Measurements from ENCODE around the gene OR2Z1.

The OR2Z1 gene

GRCh38 chr19:8682472-8682871 lies 39.0 kb upstream of the OR2Z1 start:
- no peak overlapping the region for H3K4me3 ChIP-seq (ENCODE audit: low read depth, low read length)
- TF ChIP-seq CTCF (IDR thresholded peaks at IDR 0.05; ENCODE audit: control insufficient read depth, extremely low read depth, insufficient read depth): no peak
- no peak for DNase-seq (ENCODE audit: low read depth)

GRCh38 chr19:8682931-8683330 lies 38.5 kb upstream of the OR2Z1 start:
- DNase-seq (ENCODE audit: low read depth): no peak
- no peak overlapping the region for H3K4me3 ChIP-seq (ENCODE audit: low read depth, low read length)
- TF ChIP-seq CTCF (IDR thresholded peaks at IDR 0.05; ENCODE audit: control insufficient read depth, extremely low read depth, insufficient read depth): no peak

- no peak overlapping the region for H3K4me3 ChIP-seq (ENCODE audit: low read depth, low read length)
- TF ChIP-seq CTCF (IDR thresholded peaks at IDR 0.05; ENCODE audit: control insufficient read depth, extremely low read depth, insufficient read depth): no peak
- no peak for DNase-seq (ENCODE audit: low read depth)
These were observed 37.2 kb upstream of the OR2Z1 start for GRCh38 chr19:8684001-8684902.

- no peak overlapping the region for H3K4me3 ChIP-seq (ENCODE audit: low read depth, low read length)
- DNase-seq (ENCODE audit: low read depth): no peak
- no peak for TF ChIP-seq CTCF (IDR thresholded peaks at IDR 0.05; ENCODE audit: control insufficient read depth, extremely low read depth, insufficient read depth)
These were observed 34.9 kb upstream of the OR2Z1 start for GRCh38 chr19:8686549-8686948.

- H3K4me3 ChIP-seq (ENCODE audit: low read depth, low read length): no peak overlapping the region
- TF ChIP-seq CTCF (IDR thresholded peaks at IDR 0.05; ENCODE audit: control insufficient read depth, extremely low read depth, insufficient read depth): no peak
- DNase-seq (ENCODE audit: low read depth): no peak
These were observed 32.5 kb upstream of the OR2Z1 start for GRCh38 chr19:8688930-8689329.

- no peak for TF ChIP-seq CTCF (IDR thresholded peaks at IDR 0.05; ENCODE audit: control insufficient read depth, extremely low read depth, insufficient read depth)
- no peak for DNase-seq (ENCODE audit: low read depth)
- no peak overlapping the region for H3K4me3 ChIP-seq (ENCODE audit: low read depth, low read length)
These were observed 30.5 kb upstream of the OR2Z1 start for GRCh38 chr19:8690753-8691539.

Measured in LNCaP clone FGC (cell line).